ENCODE results near the gene PLEKHN1.

DNA sequence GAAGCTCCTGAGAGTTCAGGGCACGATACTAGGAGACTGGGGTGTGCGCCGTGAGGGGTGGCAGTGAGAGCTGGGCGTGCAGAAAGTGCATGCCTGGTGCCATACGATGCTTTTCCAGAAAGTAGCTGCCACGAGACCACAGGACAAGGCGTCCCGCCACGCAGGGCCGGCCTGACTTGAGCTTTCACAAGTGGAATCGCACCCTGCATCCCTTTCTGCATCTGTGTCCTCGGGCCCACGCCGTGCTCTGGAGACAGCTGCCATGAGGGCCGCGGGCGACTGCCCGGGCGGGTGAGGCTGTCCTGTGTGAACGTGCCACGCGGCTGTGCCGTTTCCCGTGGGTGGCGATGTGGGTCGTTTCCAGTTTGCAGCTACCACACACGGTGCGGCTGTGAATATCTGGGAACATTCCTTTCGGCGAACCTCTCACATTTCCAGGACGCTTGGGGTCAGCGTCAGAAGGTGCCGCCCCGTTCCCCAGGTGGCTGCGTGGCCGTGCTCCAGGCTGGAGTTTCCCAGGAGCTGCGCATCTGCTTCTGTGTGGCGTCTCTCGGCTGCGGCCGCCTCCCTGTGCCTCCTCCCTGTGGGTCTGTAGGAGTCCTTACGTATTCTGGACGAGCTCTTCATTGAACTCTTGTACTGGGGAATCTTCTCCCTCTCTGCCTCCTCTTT is 16.6 kb downstream of the PLEKHN1 start:
- TF ChIP-seq EZH2 (IDR thresholded peaks at IDR 0.05) (no peak), POLR2AphosphoS5 (IDR thresholded peaks at IDR 0.05; ENCODE audit: borderline replicate concordance, low read depth, low read length) (no peak)

Data from SK-N-MC (cell line).